PC-9 (cell line): Measurements from ENCODE around the gene MGST1. TPM values are rescaled to one million over a fixed set of nuclear protein-coding genes. Genes with fewer than 3 reads are reported as not detected.

Experiments
- BruUV-seq: library from RNA; stranded (reverse); fragments of 400-500 nt; replicated peaks from 2 replicates; lab custom pipeline; 2021; lab: Mats Ljungman, UMichigan
- CTCF ChIA-PET: fragments of 300-600 bp; sonication (Branson Sonifier 250); formaldehyde crosslinking; loops from one replicate; lab custom pipeline; 2022; ENCODE audit warnings: antibody characterized with exemption; lab: Charles Lee
- POLR2A ChIA-PET: fragments of 300-600 bp; sonication (Branson Sonifier 250); formaldehyde crosslinking; loops from one replicate; lab custom pipeline; 2022; ENCODE audit warnings: antibody characterized with exemption; ENCODE audit not compliant: unreplicated experiment; lab: Charles Lee
- DNase-seq, 2 experiments: peaks; one replicate each; pipeline versions ENCODE4 v3.0.0 to v3.0.0-alpha.2; 2015 to 2022; ENCODE audit warnings: mixed read lengths in 1 of 2
- H2AFZ ChIP-seq: fragments of 200-600 bp; sonication (generic); 2 replicates; pipeline ENCODE4 v1.8.1; 2017; ENCODE audit warnings: antibody characterized with exemption
- H3F3A ChIP-seq: fragments of 200-600 bp; sonication (generic); 2 replicates; pipeline ENCODE4 v1.8.1; 2017; ENCODE audit warnings: antibody characterized with exemption, mild to moderate bottlenecking, low read depth; ENCODE audit not compliant: insufficient read depth
- H3K27ac ChIP-seq: fragments of 200-600 bp; sonication (generic); 2 replicates; pipeline ENCODE4 v1.6.1; 2016; ENCODE audit warnings: mixed run types
- H3K27me3 ChIP-seq: fragments of 200-600 bp; sonication (generic); 2 replicates; pipeline ENCODE4 v1.6.1; 2016; ENCODE audit warnings: low read depth, mixed run types; ENCODE audit not compliant: insufficient read depth
- H3K36me3 ChIP-seq: fragments of 200-600 bp; sonication (generic); 2 replicates; pipeline ENCODE4 v1.6.1; 2016; ENCODE audit warnings: low read depth, mixed run types
- H3K4me1 ChIP-seq: fragments of 200-600 bp; sonication (generic); replicated peaks from 2 replicates; pipeline ENCODE4 v1.6.1; 2016; ENCODE audit warnings: mixed run types; ENCODE audit not compliant: insufficient read depth
- H3K4me2 ChIP-seq: fragments of 200-600 bp; sonication (generic); 2 replicates; pipeline ENCODE4 v1.6.1; 2017; ENCODE audit warnings: mixed run types
- H3K4me3 ChIP-seq: fragments of 200-600 bp; sonication (generic); 2 replicates; pipeline ENCODE4 v1.6.1; 2016; ENCODE audit warnings: mixed run types
- H3K79me2 ChIP-seq: fragments of 200-600 bp; sonication (generic); 2 replicates; pipeline ENCODE4 v1.6.1; 2017; ENCODE audit warnings: low read depth, mixed run types
- H3K9me2 ChIP-seq: fragments of 200-600 bp; sonication (generic); 2 replicates; pipeline ENCODE4 v1.8.1; 2017; ENCODE audit warnings: mild to moderate bottlenecking; ENCODE audit not compliant: insufficient read depth
- H3K9me3 ChIP-seq: fragments of 200-600 bp; sonication (generic); 2 replicates; pipeline ENCODE4 v1.8.1; 2016; ENCODE audit warnings: low read depth; ENCODE audit not compliant: insufficient read depth
- H4K20me1 ChIP-seq: fragments of 200-600 bp; sonication (generic); 2 replicates; pipeline ENCODE4 v1.8.1; 2017; ENCODE audit not compliant: insufficient read depth
- EZH2 ChIP-seq: fragments of 200-600 bp; sonication (generic); IDR thresholded peaks from 2 replicates; pipeline ENCODE4 v1.8.0; 2017; ENCODE audit warnings: antibody characterized with exemption, low read depth
- intact Hi-C: fragments of 100-400 bp; cut with micrococcal nuclease; formaldehyde crosslinking; loops from one replicate; pipeline ENCODE4 v1.10.0; 2022; ENCODE audit not compliant: unreplicated experiment
- total RNA-seq: library from RNA; stranded (reverse); gene quantifications from 2 replicates; pipeline ENCODE4 v1.2.3, GENCODE V29; 2021
- TF ChIP-seq, protein P1 (sequence below): fragments of 200-600 bp; sonication (generic); conservative IDR thresholded peaks from 2 replicates; pipeline ENCODE4 v1.6.1; 2017; ENCODE audit warnings: mixed run types, antibody characterized with exemption, mild to moderate bottlenecking, moderate library complexity

MGST1 gene
- total RNA-seq, 1 experiment from 2014 or later, result 766 TPM

DNA sequence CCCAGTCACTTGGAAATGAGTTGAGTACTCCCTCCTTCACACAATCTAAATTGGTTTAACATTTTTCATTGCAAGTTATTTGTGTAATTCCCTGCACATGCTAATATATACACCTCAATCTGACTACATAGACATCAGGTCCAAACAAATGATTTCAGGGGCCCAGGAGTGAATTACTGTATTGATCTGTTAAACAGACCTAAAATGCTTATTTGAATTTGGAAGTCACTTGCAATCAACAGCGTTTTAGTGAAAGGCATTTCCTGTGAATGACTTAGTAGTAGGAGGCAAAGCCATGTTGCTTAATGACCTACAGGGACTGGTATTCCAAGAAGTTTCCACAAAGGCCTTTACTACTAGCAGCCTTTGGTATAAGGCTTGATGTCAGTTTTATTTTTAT, 47.3 kb upstream of the MGST1 start:
- no peak overlapping the region for H3K27ac ChIP-seq
- no peaks in the 10 kb centered on the region for H3K9me2 ChIP-seq
- intact Hi-C loops, result no loop called here
- H3K4me2 ChIP-seq, result no peak overlapping the region
- H3K4me1 ChIP-seq, result no peaks in the 10 kb centered on the region
- no peaks in the 10 kb centered on the region for H3K79me2 ChIP-seq
- H3K27me3 ChIP-seq, result no peaks in the 10 kb centered on the region
- no peaks in the 10 kb centered on the region for H3F3A ChIP-seq
- no peak overlapping the region for H3K4me3 ChIP-seq
- TF ChIP-seq, protein P1, sequence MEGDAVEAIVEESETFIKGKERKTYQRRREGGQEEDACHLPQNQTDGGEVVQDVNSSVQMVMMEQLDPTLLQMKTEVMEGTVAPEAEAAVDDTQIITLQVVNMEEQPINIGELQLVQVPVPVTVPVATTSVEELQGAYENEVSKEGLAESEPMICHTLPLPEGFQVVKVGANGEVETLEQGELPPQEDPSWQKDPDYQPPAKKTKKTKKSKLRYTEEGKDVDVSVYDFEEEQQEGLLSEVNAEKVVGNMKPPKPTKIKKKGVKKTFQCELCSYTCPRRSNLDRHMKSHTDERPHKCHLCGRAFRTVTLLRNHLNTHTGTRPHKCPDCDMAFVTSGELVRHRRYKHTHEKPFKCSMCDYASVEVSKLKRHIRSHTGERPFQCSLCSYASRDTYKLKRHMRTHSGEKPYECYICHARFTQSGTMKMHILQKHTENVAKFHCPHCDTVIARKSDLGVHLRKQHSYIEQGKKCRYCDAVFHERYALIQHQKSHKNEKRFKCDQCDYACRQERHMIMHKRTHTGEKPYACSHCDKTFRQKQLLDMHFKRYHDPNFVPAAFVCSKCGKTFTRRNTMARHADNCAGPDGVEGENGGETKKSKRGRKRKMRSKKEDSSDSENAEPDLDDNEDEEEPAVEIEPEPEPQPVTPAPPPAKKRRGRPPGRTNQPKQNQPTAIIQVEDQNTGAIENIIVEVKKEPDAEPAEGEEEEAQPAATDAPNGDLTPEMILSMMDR, result no peak
- TF ChIP-seq EZH2, result no peak
- ChIA-PET CTCF (no interaction called here), POLR2A (no interaction called here)
- H3K36me3 ChIP-seq, result no peaks in the 10 kb centered on the region
- no peaks in the 10 kb centered on the region for H4K20me1 ChIP-seq
- no TSS peak for BruUV-seq
- no peak for DNase-seq
- no peak overlapping the region for H2AFZ ChIP-seq
- no peaks in the 10 kb centered on the region for H3K9me3 ChIP-seq

DNA sequence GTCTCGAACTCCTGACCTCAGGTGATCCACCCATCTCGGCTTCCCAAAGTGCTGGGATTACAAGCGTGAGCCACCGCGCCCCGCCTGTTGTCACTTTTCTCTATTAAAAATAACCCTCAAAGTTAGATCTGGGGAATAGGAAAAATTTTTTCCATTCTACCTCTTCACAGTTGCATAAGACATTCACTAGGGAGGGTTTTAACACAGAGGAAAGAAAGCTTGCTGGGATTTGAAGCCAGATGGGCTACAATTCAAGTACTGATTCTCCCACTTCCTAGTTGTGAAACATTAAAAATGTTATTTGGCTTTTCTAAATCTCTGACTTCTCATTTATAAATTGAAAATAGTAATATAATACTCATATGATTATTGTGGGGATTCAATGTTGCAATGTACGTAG, 46.7 kb upstream of the MGST1 start:
- Histone ChIP-seq H3K4me3 (no peak overlapping the region), H2AFZ (no peak overlapping the region), H3K27ac (no peak overlapping the region), H3K36me3 (no peaks in the 10 kb centered on the region), H3K4me1 (no peaks in the 10 kb centered on the region), H3K9me2 (no peaks in the 10 kb centered on the region), H3K79me2 (no peaks in the 10 kb centered on the region), H3K9me3 (no peaks in the 10 kb centered on the region), H3K4me2 (no peak overlapping the region), H3K27me3 (no peaks in the 10 kb centered on the region), H4K20me1 (no peaks in the 10 kb centered on the region), H3F3A (no peaks in the 10 kb centered on the region)
- CTCF ChIA-PET, result no interaction called here
- no peak for TF ChIP-seq EZH2
- TF ChIP-seq, protein P1, result no peak
- BruUV-seq, result no TSS peak
- intact Hi-C loops, result no loop called here
- DNase-seq, result no peak
- POLR2A ChIA-PET, result no interaction called here

DNA sequence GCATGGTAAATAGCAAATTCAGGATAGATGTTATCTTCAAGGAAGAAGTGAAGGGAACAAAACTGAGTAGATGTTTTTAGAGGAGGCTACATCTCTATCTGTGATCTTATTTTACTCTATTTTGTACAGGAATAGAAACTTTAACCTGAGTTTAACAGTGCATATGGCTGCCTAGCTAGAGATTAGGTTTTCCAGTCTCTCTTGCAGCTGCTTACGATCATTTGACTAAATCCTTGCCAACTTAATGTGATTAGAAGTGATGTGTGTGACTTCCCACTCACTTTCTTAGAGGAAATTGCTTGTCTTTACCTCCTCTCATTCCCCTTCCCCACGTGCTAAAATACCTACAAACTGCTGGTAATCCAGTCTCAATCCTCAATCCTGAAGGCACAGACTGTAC, 43.5 kb upstream of the MGST1 start:
- BruUV-seq, result no TSS peak
- H3K4me2 ChIP-seq, result no peak overlapping the region
- no peak for DNase-seq
- ChIA-PET POLR2A (no interaction called here), CTCF (no interaction called here)
- no peak overlapping the region for H3K27ac ChIP-seq
- H3K4me1 ChIP-seq, result no peaks in the 10 kb centered on the region
- no peaks in the 10 kb centered on the region for H3K79me2 ChIP-seq
- H4K20me1 ChIP-seq, result no peaks in the 10 kb centered on the region
- H3K4me3 ChIP-seq, result no peak overlapping the region
- H2AFZ ChIP-seq, result no peak overlapping the region
- intact Hi-C loops, result no loop called here
- no peaks in the 10 kb centered on the region for H3K9me3 ChIP-seq
- H3K36me3 ChIP-seq, result no peaks in the 10 kb centered on the region
- no peaks in the 10 kb centered on the region for H3F3A ChIP-seq
- H3K27me3 ChIP-seq, result no peaks in the 10 kb centered on the region
- no peaks in the 10 kb centered on the region for H3K9me2 ChIP-seq
- no peak for TF ChIP-seq EZH2
- TF ChIP-seq, protein P1, result no peak
